Measurements from ENCODE around the gene KRTAP10-4.
"Not testable (repeated sequence)": the region's sequence is repeated elsewhere in the genome, so short reads cannot be mapped to it uniquely, and the experiment has no call there.

KRTAP10-4 gene

DNA sequence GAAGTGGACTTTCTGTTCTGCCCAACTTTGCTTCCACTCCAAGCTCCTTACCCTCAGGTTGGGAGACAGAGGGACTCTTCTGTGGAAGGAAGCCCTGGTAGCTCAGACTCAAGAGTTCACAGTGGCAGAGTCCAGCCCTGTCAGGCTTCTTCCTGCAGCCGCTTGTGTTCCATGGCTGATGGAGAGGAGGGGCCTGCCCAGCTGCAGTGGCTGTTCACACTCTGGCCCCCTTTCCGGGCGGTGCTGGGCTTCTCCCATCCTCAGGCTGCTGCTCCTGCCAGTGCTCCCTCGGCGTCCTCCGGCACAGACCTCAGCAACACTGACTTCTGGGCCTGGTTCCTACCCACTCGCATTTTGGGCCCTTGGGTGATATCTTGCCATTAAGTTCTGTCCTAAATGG lies 37.6 kb upstream of the KRTAP10-4 start:
- no peak for FAIRE-seq

DNA sequence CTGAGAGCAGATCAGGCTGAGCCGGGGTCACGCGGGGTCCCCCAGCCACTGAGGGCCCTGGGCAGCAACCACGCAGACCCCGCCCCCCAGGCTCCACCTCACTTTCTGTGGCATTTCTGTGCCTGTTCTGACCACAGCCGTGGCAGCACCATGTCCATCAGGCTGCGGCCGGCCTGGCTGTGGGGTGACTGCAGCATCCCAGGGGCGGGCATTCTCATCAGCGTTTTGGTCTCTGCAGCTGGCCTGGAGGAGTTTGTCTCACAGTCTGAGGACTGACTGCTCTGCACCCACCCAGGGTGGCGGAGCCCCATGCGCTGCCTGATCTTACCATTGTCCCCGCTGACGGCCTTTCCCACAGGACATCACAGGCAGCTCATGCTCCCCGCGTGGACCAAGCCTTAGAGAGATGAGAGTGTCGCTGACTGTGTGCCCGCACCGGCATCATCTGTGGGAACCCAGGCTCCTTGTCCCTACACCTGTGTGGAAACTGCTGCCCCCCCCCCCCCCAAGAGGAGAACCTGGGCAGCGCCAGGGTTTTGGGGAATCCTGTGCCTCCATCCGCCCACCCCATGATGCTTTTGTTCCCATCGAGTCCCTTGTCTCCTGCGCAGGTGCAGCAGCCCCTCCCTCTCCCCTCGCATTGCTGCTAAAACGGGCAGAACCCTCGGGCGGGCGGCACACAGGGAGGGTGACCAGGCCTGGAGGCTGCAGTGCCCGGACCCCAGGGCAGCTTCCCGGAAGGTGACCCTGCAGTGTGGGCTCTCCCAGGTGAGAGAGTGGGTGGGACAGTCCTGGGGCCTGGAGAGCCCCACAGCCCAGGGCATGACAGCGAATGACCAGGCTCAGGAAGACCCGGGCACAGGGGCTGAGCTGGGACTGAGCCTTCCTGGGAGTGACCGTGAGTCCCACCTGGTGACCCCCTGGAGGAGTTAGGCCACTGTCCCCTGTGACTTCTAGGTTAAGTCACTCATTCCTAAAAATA lies 35.3 kb upstream of the KRTAP10-4 start:
- FAIRE-seq: no peak

DNA sequence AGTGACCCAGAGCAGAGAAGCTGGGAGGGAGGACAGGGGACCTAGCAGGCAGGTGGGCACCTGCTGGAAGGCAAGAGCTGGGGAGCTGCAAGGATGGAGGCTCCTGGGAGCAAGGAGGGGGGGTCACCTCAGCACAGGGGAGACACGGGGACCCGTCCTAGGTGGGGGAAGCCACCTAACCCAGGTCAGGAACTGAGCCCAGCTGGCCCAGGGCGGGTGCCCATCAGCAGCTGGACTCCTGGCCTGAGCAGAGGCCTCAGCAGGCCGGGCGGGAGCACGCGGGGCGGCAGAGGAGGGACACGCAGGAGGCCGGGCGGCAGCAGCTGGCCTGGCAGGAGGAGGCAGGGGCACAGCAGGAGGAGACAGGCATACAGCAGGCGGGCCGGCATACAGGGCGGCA lies 34.5 kb upstream of the KRTAP10-4 start:
- no peak for FAIRE-seq

DNA sequence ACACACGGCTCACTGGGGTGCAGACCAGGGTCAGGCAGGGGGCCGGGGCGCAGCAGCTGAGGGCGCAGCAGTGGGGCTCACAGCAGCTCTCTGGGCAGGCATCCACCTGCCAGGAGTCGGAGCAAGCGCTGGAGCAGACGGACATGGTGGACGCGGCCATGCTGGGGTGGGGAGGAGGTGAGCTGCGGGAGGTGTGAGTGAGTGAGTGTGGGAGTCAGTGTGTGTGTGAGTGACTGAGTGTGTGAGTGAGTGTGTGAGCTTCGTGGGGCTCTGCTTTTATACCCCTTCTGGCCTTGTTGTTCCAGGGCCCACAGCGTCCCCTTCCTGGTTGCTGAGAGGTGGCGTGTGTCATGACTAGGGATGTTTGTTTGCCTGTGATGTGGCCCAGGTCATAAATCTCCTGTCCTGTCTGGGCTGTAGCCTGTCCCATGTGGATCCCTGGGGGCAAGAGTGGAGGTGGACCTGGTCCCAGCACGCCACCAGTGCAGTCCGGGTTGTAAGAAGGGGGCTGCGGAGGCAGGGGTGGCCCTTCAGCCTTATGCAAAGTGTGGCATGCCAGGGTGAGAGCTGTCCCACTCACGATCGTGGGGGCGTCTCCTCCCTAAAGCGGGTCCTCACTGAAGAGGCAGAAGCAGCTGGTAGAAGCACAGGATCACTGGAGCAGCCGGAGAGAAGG lies 33.4 kb upstream of the KRTAP10-4 start, which contains the start of gene KRTAP10-1:
Gene KRTAP10-1, minus strand, starts transcription at position 205 of the 676 bp plus-strand sequence. Its CDS starts 45 bp downstream, at position 160.
- FAIRE-seq: no peak

DNA sequence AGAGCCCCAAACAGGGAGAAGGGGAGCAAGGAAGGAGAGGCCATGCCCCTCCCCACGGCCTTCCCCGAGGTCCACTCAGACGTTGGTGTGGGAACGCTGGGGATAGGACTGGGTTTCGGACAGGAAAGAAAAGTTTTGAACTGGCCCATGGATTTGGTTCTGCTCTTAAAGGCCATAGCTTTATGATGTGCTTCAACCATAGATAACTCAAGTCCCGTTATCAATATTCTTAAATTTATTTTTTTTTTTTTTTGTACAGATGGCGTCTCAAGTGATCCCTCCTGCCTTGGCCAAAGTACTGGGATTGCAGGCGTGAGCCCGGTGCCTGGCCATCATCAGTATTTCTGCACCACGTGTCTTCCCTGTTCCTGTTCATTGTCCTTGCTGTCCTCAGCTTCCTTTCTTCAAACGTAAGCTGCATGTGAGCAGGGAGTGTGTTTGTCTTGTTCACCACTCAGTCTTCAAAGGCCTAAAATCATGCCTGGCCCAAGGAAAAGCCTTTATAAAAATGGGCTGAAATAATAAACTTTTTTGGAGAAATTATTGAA lies 32.7 kb upstream of the KRTAP10-4 start:
- no peak for FAIRE-seq

DNA sequence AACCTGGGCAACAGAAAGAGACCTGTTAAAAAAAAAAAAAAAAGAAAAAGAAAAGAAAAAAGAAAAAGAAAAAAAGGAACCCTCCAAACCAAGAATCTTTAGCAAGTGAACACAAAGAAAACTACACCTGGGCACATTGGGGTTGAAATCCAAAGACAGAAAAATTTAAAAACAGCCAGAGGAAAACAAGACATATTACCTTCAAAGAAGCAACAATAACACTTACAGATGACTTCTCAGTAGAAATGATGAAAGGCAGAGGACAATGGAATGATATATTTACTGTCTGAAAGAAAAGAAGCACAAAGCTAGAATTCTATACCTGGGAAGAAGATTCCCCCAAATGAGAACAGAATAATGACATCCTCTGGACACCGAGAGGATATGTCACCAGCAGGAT lies 30.8 kb upstream of the KRTAP10-4 start:
- no peak for FAIRE-seq

DNA sequence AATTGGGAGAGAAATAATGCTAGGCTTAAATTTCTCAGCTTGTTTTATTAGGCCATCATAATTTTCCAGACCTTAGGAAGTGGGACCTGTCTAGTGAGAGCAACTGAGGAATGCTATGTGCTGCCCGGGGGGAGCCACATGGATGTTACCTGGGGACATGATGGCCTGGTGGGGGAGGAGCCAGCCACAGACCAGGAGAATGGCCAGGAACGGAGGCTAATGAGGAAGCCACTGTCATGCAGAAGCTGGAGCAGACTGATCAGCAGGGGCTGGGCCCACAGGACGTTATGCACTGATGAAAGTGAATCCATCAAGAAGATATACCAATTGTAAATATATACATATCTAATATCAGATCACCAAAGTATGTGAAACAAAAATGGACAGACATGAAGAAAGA lies 29.0 kb upstream of the KRTAP10-4 start:
- FAIRE-seq: no peak

DNA sequence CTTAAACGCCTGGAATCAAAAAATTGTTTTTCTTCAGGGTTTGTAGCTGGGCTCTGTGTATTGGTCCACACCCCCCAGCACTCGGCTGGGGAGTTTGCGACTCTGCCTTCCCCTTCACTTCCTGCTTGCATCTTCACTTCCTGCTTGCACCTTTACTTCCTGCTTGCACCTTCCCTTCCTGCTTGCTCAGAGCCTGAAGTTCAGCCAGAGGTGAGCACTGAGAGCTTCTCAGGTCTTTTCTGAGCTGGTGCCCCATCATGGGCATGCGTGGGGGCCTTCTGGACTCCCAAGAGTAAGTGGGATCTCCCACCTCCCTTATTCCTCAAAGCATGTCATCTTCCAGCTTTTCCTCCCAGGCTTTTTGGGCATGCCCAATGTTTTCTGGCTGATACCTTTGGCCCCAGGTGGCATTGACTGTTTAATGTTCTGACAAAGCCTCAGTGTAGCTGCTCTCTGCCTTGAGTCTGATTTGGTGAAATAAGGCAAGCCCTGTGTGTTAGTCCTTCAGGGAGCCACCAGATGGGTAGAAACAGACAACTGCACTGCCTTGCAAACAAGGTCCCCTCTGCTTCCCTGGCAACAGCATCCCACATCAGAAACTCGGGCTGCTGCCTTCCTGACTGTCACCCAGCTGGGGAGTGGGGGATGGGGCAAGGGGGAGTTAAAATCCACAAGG lies 25.7 kb upstream of the KRTAP10-4 start:
- no peak for FAIRE-seq

DNA sequence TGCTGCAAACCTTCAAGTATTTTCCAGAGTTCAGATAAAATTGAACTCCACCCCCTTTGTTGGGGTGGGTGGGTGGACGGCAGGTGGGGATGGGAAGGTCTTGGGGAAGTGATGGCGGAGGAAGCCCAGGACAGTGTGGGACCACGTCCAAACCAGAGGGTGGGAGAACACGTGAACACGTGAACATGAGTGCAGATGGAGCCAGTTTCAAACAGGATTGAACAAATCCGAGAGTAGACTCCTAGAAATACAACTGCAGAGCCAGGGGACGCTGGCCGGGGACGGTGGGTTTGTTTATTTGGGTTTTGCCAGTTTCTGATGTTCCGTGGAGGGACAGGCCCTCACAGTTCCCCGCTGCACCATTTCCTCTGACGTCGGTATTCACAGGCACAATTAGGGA lies 25.1 kb upstream of the KRTAP10-4 start:
- FAIRE-seq: no peak

DNA sequence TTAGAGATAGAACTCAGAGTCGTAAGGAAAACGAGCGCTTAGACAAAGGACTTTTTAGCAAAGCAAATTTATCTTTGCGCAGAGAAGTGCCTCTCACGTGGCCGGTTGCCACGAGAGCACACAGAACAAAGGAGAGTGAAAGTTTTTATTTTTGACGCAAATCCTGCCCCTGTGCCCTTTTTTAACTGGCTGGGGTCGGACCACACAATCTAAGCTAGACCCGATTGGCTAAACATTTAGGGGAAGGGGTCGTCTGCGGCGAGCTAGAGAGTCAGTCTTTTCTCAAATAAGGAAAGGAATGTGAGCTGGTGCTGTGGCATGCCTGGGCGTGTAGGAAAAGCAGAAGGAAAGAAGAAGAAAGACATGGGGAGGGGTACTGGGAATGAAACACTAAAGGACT lies 24.6 kb upstream of the KRTAP10-4 start:
- FAIRE-seq: no peak

DNA sequence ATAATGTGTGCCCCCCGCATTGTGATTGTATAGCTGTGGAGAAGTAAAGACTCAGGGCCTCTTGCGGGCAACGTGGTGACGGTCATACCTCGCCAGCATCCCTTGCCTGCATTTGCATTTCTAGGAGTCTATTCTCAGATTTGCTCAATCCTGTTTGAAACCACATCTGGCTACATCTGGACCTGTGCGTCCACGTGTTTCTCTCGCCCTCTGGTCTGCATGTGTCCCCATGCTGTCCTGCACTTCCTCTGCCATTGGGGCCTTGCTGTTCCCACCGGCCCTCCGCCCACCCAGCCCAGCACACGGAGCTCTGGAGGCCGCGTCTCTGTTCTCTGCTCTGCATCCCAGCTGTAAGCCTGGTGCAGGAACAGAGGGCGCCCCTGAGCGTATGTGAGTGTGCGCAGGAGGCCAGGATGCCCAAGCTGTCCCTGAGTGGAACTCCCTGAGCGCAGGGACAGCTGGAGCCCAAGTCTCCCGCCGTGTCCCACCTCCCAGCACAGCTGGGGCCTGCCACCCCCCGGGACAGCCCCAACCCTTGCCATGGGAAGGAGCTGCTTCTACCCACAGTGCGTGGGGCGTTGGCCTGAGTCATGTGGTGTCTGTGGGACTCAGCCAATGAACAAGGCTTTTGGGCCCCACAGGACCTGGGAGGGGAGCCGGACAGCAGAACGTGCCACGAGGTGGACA lies 23.9 kb upstream of the KRTAP10-4 start:
- FAIRE-seq: no peak

DNA sequence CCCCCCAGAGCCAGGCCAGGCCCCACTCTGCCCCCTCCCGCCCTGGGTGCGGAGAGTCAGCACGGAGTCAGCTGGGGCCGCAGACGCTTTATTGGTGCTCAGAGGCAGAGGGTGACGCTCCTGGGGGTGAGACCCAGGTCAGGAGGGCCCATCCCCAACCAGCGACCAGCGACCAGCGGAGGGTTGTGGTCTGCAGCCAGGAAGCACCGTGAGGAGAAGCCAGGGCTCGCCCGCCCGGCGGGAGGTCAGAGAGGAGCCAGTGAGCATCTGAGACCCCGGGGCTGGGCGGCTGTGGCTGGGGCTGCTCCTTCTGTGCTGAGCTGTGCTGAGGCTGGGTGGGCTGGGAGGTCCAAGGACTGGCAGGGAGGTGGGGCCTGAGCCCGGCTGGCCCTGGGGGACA lies 23.2 kb upstream of the KRTAP10-4 start:
- not testable (repeated sequence) for FAIRE-seq

DNA sequence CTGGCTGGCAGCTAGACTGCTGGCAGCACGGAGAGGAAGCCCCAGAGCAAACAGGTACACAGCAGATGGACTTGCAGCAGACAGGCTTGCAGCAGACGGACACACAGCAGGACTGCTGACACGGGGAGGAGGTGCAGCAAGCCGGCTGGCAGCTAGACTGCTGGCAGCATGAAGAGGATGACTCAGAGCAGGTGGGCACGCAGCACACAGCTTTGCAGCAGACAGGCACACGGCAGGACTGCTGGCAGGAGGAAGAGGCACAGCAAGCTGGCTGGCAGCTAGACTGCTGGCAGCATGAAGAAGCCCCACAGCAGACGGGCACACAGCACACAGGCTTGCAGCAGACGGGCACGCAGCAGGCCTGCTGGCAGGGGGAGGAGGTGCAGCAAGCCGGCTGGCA lies 22.7 kb upstream of the KRTAP10-4 start:
- FAIRE-seq: no peak

DNA sequence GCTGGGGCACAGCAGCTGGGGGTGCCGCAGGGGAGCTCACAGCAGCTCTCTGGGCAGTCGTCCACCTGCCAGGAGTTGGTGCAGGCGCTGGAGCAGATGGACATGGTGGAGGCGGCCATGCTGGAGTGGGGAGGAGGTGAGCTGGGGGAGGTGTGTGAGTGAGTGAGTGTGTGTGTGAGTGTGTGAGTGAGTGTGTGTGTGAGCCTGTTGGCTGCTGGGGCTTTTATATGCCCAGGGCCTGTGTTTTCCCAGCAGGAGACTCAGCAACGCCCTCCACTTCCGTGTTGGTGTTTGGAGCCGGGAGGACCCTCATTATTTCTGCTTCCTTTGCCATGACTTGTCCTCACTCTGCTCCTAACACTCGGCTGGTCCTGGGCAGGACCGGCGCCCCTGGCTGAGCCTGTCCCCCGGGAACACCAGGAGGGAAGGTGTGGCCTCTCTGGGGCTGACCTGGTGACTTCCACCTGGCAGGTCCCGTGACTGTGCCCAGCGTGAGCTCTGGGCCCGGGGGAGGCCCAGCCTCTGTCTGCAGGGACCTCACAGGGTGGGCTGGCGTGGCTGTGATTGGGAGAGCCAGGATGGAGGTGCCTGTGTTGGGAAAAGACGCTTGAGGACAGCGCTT lies 22.1 kb upstream of the KRTAP10-4 start, which contains the start of gene KRTAP10-2:
Gene KRTAP10-2, minus strand, starts transcription at position 166 of the 622 bp plus-strand sequence. Its CDS starts 47 bp downstream, at position 119.
- FAIRE-seq: no peak

DNA sequence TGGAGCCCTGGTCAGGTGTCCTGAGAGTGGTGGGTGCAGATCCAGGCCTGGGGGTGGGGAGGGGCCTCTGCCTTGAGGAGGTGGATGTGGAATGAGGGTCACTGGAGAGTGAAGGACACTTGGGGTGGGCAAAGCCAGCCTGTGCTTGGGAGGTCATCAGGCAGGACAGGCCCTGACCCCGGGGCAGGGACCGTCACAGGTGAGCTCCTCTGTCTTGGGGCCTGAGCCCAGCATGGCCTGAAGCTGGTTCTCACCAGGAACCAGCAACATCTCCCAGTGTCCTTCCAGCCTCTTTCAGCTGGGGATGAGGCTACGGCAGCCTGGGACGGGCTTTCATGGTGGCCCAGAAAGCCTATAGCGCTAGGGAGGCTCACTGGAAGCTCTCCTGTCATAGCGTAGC lies 21.4 kb upstream of the KRTAP10-4 start:
- FAIRE-seq: no peak

DNA sequence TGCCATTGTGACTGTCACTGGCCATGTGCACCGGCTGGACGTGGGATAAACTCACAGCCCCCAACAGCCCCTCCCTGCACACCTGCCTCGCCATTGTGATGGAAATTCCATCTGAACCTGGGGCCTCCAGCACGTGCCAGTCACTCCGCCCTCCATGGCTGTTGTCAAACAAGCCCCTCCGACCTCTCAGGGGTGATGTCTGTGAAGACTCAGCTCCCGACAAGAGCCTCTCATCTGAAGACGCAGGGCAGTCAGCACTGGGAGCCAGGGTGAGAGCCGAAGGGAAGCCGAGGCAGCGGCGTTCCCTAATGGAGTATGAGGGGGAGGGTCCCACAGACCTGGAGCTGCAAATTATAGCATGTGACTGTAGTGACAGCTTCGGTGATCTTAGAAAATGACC lies 20.8 kb upstream of the KRTAP10-4 start:
- FAIRE-seq: no peak

DNA sequence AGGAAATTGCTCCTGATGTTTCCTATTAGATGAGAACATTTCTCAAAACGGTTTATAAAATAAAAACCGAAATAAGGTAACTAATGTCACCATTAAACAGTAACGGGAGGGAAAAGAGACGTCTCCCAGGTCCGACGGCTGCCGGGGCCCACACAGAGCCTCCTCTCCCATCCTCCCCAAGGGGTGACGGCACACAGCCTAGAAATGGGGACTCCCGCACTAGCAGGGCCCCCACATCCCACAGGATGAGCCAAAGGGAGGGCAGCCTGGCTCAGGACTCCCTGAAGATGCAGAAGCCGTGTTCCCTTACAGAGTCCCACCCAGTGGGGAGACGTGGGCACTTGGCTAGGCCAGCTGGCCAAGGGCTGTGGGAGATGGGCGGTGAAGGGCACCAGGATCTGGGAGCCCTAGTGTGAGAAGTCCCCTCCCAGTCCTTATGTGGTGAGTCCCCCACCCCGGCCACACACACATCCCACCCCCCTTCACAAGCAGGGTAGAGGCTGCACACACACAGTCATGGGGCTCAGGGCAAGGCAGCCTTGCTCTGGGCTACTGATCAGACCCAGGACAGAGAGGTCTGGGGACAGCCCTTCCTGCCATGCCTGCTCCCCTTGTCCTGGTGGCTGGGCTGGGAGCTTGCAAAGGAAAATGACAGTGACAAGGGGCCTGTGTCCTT lies 18.2 kb upstream of the KRTAP10-4 start:
- no peak for FAIRE-seq

DNA sequence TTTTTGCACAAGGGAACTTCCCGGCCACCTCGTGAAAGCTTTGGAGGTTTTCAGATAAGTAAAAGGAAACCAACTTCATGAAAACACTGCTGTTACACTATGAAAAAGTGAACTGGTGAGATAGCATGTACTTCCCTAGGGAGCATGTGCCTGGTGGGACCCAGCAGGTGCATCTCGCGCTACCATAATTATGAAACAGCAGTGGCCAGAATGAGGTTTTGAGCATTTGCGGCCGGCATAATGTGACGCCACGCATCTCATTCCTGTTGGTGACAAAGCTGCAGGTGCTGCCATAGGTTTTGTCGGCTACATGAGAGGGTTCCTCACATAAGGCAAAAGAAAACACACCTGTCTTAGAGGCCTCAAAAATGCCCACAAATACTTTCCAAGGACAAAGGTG lies 16.6 kb upstream of the KRTAP10-4 start:
- no peak for FAIRE-seq

DNA sequence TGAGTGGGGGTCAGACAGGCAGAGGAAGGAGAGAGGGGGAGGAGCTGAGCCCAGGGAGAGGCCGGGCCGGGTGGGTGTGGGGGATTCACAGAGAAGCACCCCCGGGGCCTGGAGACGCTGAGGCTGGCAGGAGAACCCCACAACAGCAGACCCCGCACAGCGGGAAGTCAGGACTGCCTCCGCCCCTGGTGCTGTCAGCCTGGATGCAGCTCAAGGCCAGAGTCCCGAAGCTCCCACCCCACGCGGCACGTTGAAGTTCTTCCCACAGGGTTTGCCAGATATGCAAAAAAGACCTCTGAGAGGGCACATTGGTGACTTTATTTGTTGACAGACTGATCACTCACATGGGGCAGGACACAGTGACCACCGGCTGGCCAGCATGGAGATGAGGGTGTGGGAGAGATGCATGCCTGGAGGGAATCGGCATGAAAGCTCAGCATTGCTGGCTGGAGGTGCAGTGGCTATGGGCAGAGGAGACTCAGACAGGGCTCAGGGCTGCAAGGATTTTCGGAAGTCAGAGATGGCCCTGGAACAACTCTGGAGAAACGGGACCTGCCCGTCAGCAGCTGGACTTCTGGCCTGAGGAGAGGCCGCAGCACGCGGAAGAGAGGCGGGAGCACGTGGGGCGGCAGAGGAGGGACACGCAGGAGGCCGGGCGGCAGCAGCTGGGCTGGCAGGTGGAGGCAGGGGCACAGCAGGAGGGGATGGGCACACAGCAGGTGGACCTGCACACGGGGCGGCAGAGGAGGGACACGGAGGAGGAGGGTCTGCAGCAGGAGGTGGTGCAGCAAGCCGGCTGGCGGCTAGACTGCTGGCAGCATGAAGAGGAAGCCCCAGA lies 15.8 kb upstream of the KRTAP10-4 start:
- no peak for FAIRE-seq

DNA sequence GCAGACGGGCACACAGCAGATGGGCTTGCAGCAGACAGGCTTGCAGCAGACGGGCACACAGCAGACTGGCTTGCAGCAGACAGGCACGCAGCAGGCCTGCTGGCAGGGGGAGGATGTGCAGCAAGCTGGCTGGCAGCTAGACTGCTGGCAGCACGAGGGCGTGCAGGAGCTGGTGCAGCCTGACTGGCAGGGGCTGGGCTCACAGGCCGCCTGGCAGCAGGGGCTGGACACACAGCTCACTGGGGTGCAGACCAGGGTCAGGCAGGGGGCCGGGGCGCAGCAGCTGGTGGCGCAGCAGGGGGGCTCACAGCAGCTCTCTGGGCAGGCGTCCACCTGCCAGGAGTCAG lies 15.2 kb upstream of the KRTAP10-4 start:
- FAIRE-seq: not testable (repeated sequence)
